ENCODE data around the gene SLMAP. TPM values are rescaled to one million over a fixed set of nuclear protein-coding genes. Genes with fewer than 3 reads are reported as not detected.

SLMAP gene
- total and polyA plus RNA-seq, 2 donors (not counting 1 experiment from before 2014, with no cell fraction given), result 9.7 to 67.2 TPM

DNA sequence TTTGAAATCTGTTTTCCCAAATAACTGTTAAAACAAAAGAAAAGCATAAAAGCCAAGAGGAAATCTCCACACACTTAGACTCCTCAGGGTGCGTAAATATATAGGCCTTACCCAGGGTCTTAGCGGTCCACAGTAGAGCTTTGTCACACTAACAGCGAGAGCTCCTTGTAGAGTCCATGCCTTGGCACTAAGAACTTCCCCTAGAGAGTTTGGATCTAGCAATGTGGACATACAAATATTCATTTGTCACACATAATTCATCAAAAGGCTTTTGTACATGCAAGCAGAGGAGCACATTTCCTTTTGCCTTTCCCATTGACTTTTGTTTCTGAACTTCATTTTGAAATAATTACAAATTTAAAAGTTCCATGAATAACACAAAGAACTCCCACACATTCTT is 11.0 kb upstream of the SLMAP start:
- no peak for ATAC-seq (ENCODE audit: low read depth)

DNA sequence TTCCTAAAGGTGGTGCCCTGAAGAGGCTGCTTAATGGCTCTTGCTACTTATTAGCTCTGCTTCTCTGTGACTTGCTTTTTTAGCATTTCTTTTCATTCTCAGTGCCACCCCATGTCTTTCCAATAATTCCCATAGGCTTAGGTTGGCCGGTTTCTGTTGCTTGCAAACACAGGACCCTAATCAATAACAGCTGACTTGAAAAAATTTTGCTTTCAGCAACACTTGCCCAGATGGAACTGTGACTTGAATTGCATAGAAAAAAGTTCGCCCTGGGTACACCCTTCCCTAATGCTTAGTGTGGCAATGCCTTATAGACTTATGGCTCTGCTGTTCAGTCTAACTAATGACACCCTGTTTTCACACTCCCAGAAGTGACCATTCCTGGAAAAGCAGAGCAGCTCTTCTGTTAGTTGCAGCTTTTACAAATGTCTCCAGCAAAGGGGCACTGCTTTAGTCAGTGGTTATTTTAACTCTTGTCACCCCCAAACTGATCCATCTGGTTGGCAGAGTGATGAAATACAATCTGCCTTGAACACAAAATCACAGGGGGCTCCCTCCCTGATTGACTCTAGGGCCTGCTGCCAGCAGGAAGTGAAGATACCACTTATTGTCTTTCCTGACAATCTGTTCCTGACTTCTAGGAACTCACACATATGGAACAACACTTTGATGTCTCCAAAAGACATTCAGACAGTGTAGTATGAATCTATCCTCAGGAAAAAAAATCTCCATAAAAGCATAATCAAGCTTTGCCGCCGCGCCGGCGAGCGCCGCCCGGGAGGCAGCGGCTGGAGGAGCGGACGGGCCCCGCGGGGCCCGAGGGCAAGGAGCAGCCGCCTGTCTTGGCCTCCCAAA is 9.7 kb upstream of the SLMAP start:
- no peak for ATAC-seq (ENCODE audit: low read depth)

More for the DNA sequence above, 11.0 kb upstream of the SLMAP start:
- no peak for DNase-seq
- no peaks in the 10 kb centered on the region for H3K27me3 ChIP-seq (replicated peaks in 1 of 4; ENCODE audit: control extremely low read depth in 1 of 4, control insufficient read depth in 3 of 4, insufficient read depth in 4 of 4, low read length in 3 of 4)
- TF ChIP-seq, protein P1, sequence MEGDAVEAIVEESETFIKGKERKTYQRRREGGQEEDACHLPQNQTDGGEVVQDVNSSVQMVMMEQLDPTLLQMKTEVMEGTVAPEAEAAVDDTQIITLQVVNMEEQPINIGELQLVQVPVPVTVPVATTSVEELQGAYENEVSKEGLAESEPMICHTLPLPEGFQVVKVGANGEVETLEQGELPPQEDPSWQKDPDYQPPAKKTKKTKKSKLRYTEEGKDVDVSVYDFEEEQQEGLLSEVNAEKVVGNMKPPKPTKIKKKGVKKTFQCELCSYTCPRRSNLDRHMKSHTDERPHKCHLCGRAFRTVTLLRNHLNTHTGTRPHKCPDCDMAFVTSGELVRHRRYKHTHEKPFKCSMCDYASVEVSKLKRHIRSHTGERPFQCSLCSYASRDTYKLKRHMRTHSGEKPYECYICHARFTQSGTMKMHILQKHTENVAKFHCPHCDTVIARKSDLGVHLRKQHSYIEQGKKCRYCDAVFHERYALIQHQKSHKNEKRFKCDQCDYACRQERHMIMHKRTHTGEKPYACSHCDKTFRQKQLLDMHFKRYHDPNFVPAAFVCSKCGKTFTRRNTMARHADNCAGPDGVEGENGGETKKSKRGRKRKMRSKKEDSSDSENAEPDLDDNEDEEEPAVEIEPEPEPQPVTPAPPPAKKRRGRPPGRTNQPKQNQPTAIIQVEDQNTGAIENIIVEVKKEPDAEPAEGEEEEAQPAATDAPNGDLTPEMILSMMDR (IDR thresholded peaks at IDR 0.05), result no peak
- TF ChIP-seq EZH2 (IDR thresholded peaks at IDR 0.05; ENCODE audit: borderline replicate concordance, insufficient read depth, low read depth, low read length, poor library complexity, severe bottlenecking), result no peak
- Mint-ChIP-seq H3K4me3 (no peak overlapping the region), H3K9me3 (ENCODE audit: insufficient read depth) (no peaks in the 10 kb centered on the region), H3K27ac (no peak overlapping the region), H3K27me3 (no peaks in the 10 kb centered on the region), H3K4me1 (no peaks in the 10 kb centered on the region)
- H4K20me1 ChIP-seq (ENCODE audit: control insufficient read depth, insufficient read depth, low read length, poor library complexity, severe bottlenecking), result no peaks in the 10 kb centered on the region
- H3K9me3 ChIP-seq (ENCODE audit: control extremely low read depth in 1 of 3, control insufficient read depth in 2 of 3, insufficient read depth in 1 of 3, low read length in 2 of 3), result no peaks in the 10 kb centered on the region
- no peak overlapping the region for H2AFZ ChIP-seq (ENCODE audit: insufficient read depth, low read depth, low read length, poor library complexity, severe bottlenecking)
- no peaks in the 10 kb centered on the region for H3K4me1 ChIP-seq (ENCODE audit: control insufficient read depth in 2 of 2, insufficient read depth in 2 of 2, low read length in 2 of 2)
- H3K27ac ChIP-seq (ENCODE audit: low read length in 2 of 2), result no peak overlapping the region
- 100% methylated on average over 1 of the region's 3 CpGs for WGBS (ENCODE audit: insufficient coverage)
- no peaks in the 10 kb centered on the region for H3K79me2 ChIP-seq (ENCODE audit: control insufficient read depth, insufficient read depth, low read length)
- H3K4me3 ChIP-seq (ENCODE audit: control extremely low read depth in 1 of 5, extremely low read depth in 1 of 5, insufficient read depth in 1 of 5, low read depth in 2 of 5, low read length in 4 of 5), result no peak overlapping the region
- ChIA-PET CTCF (no interaction called here), POLR2A (no interaction called here)
- H3K36me3 ChIP-seq (replicated peaks in 1 of 2; ENCODE audit: control extremely low read depth in 1 of 2, control insufficient read depth in 1 of 2, extremely low read depth in 1 of 2, insufficient read depth in 2 of 2, low read length in 1 of 2), result no peaks in the 10 kb centered on the region
- no peak overlapping the region for H3K9ac ChIP-seq (ENCODE audit: low read length)
- no peak overlapping the region for H3K4me2 ChIP-seq (replicated peaks; ENCODE audit: low read depth, low read length, poor library complexity, severe bottlenecking)
- intact Hi-C loops (cut with micrococcal nuclease), result no loop called here

More for the DNA sequence above, 9.7 kb upstream of the SLMAP start:
- Histone ChIP-seq H3K4me2 (replicated peaks; ENCODE audit: low read depth, low read length, poor library complexity, severe bottlenecking) (no peak overlapping the region), H3K27ac (ENCODE audit: low read length in 2 of 2) (no peak overlapping the region), H3K4me3 (ENCODE audit: control extremely low read depth in 1 of 5, extremely low read depth in 1 of 5, insufficient read depth in 1 of 5, low read depth in 2 of 5, low read length in 4 of 5) (no peak overlapping the region), H3K36me3 (replicated peaks in 1 of 2; ENCODE audit: control extremely low read depth in 1 of 2, control insufficient read depth in 1 of 2, extremely low read depth in 1 of 2, insufficient read depth in 2 of 2, low read length in 1 of 2) (no peaks in the 10 kb centered on the region), H3K27me3 (replicated peaks in 1 of 4; ENCODE audit: control extremely low read depth in 1 of 4, control insufficient read depth in 3 of 4, insufficient read depth in 4 of 4, low read length in 3 of 4) (no peaks in the 10 kb centered on the region), H3K9me3 (ENCODE audit: control extremely low read depth in 1 of 3, control insufficient read depth in 2 of 3, insufficient read depth in 1 of 3, low read length in 2 of 3) (no peaks in the 10 kb centered on the region), H4K20me1 (ENCODE audit: control insufficient read depth, insufficient read depth, low read length, poor library complexity, severe bottlenecking) (no peaks in the 10 kb centered on the region), H3K9ac (ENCODE audit: low read length) (no peak overlapping the region), H3K79me2 (ENCODE audit: control insufficient read depth, insufficient read depth, low read length) (no peaks in the 10 kb centered on the region), H2AFZ (ENCODE audit: insufficient read depth, low read depth, low read length, poor library complexity, severe bottlenecking) (no peak overlapping the region), H3K4me1 (ENCODE audit: control insufficient read depth in 2 of 2, insufficient read depth in 2 of 2, low read length in 2 of 2) (no peaks in the 10 kb centered on the region)
- ChIA-PET CTCF (no interaction called here), POLR2A (no interaction called here)
- no peak for DNase-seq
- intact Hi-C loops (cut with micrococcal nuclease), result no loop called here
- H3K4me1 Mint-ChIP-seq, result no peaks in the 10 kb centered on the region
- 89% methylated on average over 2 of the region's 17 CpGs for WGBS (ENCODE audit: insufficient coverage)
- TF ChIP-seq, protein P1 (IDR thresholded peaks at IDR 0.05), result no peak
- no peak for TF ChIP-seq EZH2 (IDR thresholded peaks at IDR 0.05; ENCODE audit: borderline replicate concordance, insufficient read depth, low read depth, low read length, poor library complexity, severe bottlenecking)
- no peaks in the 10 kb centered on the region for H3K9me3 Mint-ChIP-seq (ENCODE audit: insufficient read depth)
- no peak overlapping the region for H3K4me3 Mint-ChIP-seq
- H3K27ac Mint-ChIP-seq, result no peak overlapping the region
- no peaks in the 10 kb centered on the region for H3K27me3 Mint-ChIP-seq

Data from B cell (primary cell).